Skin of body (tissue), 2 donors: ENCODE results near the gene CMSS1. TPM values are rescaled to one million over a fixed set of nuclear protein-coding genes. Genes with fewer than 3 reads are reported as not detected.

Source experiments
- DNase-seq: peaks from one replicate; lab custom pipeline; 2025; lab: John Stamatoyannopoulos, UW
- total RNA-seq: library from RNA; depleted of rRNA; stranded (reverse); fragments of >200 nt; gene quantifications from one replicate; pipeline ENCODE4 v1.2.3, GENCODE V29; 2014

The CMSS1 gene
- total RNA-seq, 1 donor from 2014 or later, result 12.9 TPM

DNA sequence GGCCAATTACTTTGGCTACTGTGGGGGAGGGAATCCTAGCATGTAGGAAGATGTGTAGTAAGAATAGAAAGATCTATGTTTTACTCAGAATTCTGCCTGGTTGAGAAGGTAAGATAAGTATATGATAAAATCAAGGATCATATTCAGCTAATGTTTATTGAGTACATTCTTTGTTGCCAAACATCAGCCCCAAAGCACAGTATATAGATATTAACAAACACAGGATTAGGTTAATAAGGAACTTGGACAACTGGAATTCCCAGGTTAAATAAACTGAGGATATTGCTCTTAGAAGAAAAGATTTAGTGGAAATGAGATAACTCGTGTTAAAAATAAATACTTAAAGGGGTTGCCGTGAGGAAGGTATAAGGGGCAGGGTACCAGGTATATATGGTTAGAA, 167.0 kb downstream of the CMSS1 start:
- DNase-seq, result no peak

DNA sequence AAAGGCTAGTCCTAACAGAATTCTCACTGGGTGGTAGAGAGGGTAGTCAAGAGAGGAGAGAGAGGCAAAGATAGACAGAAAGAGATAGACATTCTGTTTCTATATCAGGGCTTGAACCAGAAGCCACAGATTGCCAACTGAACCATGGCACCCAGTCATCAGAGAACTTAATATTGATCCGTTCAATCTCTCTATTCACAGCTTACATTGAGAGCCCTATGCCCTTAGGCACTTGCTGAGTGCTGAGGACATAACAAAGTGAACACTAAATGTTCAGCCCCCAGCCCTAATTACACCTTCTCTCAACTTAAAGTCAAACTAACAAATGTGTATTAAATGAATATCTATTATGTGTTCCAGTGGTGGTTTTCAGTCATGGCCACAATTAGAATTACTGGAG, 172.5 kb downstream of the CMSS1 start:
- DNase-seq, result no peak

DNA sequence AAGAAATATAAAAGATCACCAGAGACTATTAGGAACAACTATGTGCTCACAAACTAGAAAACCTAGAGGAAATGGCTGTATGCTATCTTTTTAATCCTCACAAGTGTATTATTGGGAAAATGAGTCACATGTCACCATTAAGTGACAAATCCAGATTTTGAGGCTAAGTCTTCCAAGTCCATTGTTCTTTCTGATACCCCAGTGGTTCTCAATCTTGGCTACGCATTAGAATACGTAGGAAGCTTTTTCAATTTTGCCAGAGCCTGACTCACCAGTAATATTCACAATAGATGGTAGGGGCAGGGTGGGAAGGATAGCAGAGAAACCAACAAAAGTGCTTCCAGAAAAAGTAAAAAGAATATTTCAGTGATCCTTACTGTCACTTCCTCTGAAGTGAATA, 179.6 kb downstream of the CMSS1 start:
- DNase-seq, result no peak

GRCh38 chr3:99999536-99999935, 181.9 kb downstream of the CMSS1 start:
- no peak for DNase-seq

DNA sequence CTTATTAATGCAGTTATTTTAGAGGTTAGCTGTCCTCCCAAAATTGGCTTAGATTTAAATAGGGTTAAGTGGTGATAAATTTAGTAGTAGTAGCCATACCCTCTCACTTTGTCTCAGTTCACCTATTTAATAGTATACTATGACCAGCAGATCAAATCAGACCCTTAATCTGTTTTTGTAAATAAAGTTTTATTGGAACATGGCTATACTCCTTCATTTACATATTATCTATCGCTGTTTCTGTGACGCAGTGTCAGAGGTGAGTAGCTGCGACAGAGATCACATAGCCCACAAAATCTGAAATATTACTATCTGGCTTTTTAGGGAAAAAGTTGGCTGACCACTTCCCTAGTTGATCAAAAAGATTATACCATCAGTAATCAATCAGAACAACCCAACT, 183.4 kb downstream of the CMSS1 start:
- DNase-seq, result no peak

GRCh38 chr3:100001526-100002270, 184.0 kb downstream of the CMSS1 start:
- no peak for DNase-seq

DNA sequence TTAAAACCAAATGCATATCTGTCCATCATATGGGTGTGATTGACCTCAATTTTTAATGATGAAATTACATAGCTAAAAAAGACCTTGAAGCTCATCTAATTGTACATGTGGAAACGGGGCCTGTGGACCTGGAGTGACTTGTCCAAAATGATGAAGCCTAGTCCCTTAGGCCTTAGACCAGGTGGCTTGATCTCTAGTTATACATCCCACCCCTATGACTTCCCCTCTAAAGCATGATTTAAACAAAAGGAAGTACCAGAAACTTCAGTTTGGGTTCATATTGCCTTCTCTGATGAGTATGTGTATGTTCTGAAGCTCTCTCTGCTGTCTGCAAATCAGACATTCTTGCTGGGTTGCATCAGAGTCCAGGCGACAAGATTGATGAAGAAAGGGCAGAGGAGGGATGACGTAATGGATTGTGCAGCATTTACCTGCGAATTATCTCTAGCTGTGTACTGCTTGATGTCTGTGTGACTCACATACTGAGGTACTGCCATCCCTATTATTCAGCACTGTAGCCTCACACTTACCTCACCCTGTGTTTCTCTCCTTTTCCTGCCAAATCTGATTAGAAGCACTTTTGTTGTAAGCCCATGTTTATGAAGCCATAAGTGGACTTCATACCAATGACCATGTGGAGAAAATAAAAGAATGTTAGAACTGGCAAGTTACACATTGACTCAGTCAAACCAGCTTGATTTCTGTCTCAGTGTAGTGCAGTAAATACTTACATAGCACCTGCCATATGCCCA, 185.1 kb downstream of the CMSS1 start:
- DNase-seq, result no peak

GRCh38 chr3:100003609-100004503, 186.2 kb downstream of the CMSS1 start:
- no peak for DNase-seq

GRCh38 chr3:100004931-100005330, 187.3 kb downstream of the CMSS1 start:
- DNase-seq, result no peak

GRCh38 chr3:100005665-100006393, 188.2 kb downstream of the CMSS1 start:
- DNase-seq, result no peak

DNA sequence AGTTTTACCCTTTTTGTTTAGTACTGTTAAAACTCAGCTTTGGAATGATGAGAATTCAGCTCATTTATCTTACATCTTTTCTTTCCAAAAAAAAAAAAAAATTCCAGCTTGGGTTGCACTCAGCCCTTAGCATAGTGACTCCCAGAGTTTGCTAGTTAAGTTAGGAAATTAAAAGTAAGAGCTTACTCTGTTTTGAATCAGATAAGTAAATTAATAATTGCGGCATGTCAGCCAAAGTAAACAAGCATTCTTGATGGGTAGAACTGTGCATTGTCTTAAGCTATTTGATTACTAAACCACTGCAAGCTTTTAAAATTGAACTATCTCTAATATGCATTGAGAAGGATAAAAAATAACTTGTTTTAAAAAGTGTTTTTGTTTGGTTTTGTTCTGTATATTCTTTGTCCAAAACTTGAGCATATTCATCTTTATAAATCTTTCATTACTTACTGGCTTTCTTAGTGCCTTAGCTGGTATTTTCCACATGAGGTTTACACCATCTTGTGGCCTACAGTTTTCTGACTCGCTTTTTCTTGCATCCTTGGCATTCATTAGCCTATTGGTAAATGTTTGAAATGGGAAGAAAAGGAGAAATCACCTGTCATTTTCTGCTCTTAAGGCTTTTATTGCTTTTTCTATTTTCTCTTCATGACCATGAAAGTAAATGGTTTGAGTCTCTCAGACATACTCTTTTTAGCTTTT, 189.1 kb downstream of the CMSS1 start:
- DNase-seq, result no peak

DNA sequence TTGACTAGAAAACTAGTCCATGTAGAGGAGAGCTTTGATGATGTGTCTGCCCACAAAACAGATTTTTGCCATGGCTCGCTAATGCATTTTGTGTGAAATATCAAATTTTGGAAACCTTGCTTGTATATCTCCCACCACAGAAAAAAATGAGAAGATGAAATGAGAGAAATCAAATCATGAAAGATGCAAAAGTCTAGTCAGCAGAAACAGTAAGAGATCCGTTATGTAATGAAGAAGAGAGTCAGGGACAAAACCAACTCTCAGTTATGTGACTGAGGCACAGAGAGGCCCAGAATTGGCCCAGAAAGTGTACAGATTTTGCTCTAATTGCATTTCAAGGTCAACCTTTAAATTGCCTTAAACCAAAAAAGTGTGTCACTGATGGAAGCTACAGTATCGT, 189.7 kb downstream of the CMSS1 start:
- DNase-seq, result no peak

- peak; percentile 49 for DNase-seq
Observed at GRCh38 chr3:100008081-100008698, 190.5 kb downstream of the CMSS1 start.

- DNase-seq, result no peak
Observed at GRCh38 chr3:100009276-100010086, 191.8 kb downstream of the CMSS1 start.

DNA sequence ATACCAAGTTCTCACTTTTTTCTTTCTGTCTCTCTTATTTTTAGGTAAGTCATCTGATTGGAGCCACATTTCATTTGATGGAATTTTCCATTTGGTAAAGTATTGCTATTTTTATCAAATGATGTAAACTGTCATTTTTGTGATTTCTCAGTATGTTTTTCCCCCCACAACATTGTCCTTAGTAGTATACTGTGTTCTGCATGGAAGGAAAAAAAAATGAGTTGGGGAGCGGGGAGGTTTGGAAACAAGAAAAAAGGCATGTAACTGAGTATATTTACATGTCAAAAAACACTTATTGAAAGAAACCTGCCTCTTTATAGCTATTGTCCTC, 192.4 kb downstream of the CMSS1 start:
- no peak for DNase-seq

GRCh38 chr3:100018806-100019205, 201.1 kb downstream of the CMSS1 start:
- no peak for DNase-seq

- no peak for DNase-seq
Observed at GRCh38 chr3:100019719-100020118, 202.1 kb downstream of the CMSS1 start.

DNA sequence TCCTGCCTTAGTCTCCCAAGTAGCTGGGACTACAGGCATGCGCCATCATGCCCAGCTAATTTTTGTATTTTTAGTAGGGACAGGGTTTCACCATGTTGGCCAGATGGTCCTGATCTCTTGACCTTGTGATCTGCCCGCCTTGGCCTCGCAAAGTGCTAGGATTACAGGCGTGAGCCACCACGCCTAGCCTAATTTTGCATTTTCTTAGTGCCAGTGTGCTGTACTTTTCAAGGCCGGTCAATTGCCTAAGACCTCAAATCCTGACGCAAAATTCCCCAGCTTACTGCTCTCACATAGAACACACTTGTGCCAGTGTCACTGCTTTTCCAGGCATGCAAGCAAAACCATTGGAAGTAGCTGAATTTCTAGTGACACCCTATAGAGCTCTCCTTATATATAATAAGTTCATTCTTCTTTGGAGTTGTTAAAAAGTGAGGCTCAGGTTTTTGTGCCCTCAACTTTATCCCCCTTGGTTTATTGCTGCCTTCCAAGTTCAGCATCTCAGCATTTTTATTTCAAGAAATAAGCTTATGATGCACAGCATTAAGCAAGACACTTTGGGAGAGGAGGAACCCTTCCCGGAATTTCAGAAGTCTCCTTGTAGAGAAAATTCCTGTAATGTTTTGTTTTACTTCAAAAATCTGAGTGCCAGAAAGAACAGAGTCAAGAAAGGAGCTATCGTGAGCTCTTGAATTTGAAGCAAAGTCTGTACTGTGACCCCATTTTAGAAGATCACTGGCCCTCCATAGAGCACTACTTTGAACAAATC, 203.4 kb downstream of the CMSS1 start:
- DNase-seq, result no peak

DNA sequence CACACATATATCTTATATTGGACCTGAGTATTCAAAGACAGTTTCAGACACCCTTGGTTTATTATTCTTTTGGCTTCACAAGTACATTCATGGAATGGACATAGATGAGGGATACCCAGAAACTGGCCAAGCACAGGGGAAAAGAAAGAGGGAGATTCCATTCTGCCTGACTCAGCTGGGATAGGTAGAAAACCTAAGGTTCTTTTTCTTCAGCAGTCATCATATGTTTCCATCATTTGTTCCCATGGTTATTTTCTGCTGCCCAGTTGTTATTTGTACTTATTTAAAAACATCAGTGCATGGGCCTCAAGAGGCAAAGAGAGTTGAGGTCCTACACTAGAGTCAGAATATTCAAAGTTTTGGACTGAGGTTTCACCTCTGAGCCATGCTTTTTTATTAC, 204.8 kb downstream of the CMSS1 start:
- DNase-seq, result no peak
